ENCODE data around the gene MET.

Gene MET

GRCh38 chr7:116781584-116781983 lies 109.6 kb downstream of the MET start:
- in situ Hi-C loops (cut with MboI; ENCODE audit: low sequenced_read_pairs, unreplicated experiment) = loop anchor here (10.0 kb wide), 1 partner anchor 187 kb away; no protein-coding TSS in a partner anchor

GRCh38 chr7:116782177-116782711 lies 110.2 kb downstream of the MET start:
- no peak for DNase-seq (ENCODE audit: low spot score)
- TF ChIP-seq CTCF (IDR thresholded peaks at IDR 0.05; ENCODE audit: borderline replicate concordance, control extremely low read depth, extremely low read depth, insufficient read depth, missing control alignments) = no peak
- in situ Hi-C loops (cut with MboI; ENCODE audit: low sequenced_read_pairs, unreplicated experiment) = loop anchor here (10.0 kb wide), 1 partner anchor 187 kb away; no protein-coding TSS in a partner anchor

More at GRCh38 chr7:116781584-116781983, 109.6 kb downstream of the MET start:
- DNase-seq (ENCODE audit: low spot score) = no peak
- TF ChIP-seq CTCF (IDR thresholded peaks at IDR 0.05; ENCODE audit: borderline replicate concordance, control extremely low read depth, extremely low read depth, insufficient read depth, missing control alignments) = no peak

- no peak for TF ChIP-seq CTCF (IDR thresholded peaks at IDR 0.05; ENCODE audit: borderline replicate concordance, control extremely low read depth, extremely low read depth, insufficient read depth, missing control alignments)
- in situ Hi-C loops (cut with MboI; ENCODE audit: low sequenced_read_pairs, unreplicated experiment) = loop anchor here (10.0 kb wide), 1 partner anchor 189 kb away; no protein-coding TSS in a partner anchor
- no peak for DNase-seq (ENCODE audit: low spot score)
Measured at GRCh38 chr7:116783666-116784318, 111.8 kb downstream of the MET start.

GRCh38 chr7:116784647-116785046 lies 112.7 kb downstream of the MET start:
- in situ Hi-C loops (cut with MboI; ENCODE audit: low sequenced_read_pairs, unreplicated experiment) = loop anchor here (10.0 kb wide), 1 partner anchor 190 kb away; no protein-coding TSS in a partner anchor
- no peak for TF ChIP-seq CTCF (IDR thresholded peaks at IDR 0.05; ENCODE audit: borderline replicate concordance, control extremely low read depth, extremely low read depth, insufficient read depth, missing control alignments)
- no peak for DNase-seq (ENCODE audit: low spot score)

GRCh38 chr7:116785843-116786242 lies 113.8 kb downstream of the MET start:
- DNase-seq (ENCODE audit: low spot score) = no peak
- no peak for TF ChIP-seq CTCF (IDR thresholded peaks at IDR 0.05; ENCODE audit: borderline replicate concordance, control extremely low read depth, extremely low read depth, insufficient read depth, missing control alignments)
- in situ Hi-C loops (cut with MboI; ENCODE audit: low sequenced_read_pairs, unreplicated experiment) = loop anchor here (10.0 kb wide), 1 partner anchor 191 kb away; no protein-coding TSS in a partner anchor

GRCh38 chr7:116786791-116787443 lies 114.9 kb downstream of the MET start:
- DNase-seq (ENCODE audit: low spot score) = peak; percentile 65
- in situ Hi-C loops (cut with MboI; ENCODE audit: low sequenced_read_pairs, unreplicated experiment) = loop anchor here (10.0 kb wide), 1 partner anchor 192 kb away; no protein-coding TSS in a partner anchor
- peak; percentile 64 for TF ChIP-seq CTCF (IDR thresholded peaks at IDR 0.05; ENCODE audit: borderline replicate concordance, control extremely low read depth, extremely low read depth, insufficient read depth, missing control alignments)
